Nephron progenitor cell (in vitro differentiated cells): ENCODE data around the gene TRIM13.
"Not testable (repeated sequence)": the region's sequence is repeated elsewhere in the genome, so short reads cannot be mapped to it uniquely, and the experiment has no call there.

Experiments used
- DNase-seq: peaks from one replicate; pipeline ENCODE4 v3.0.0; 2021
- H3K27ac Mint-ChIP-seq: 2 replicates; pipeline ENCODE4 v1.8.0; 2021; ENCODE audit warnings: mild to moderate bottlenecking, moderate library complexity, mixed read lengths
- H3K27me3 Mint-ChIP-seq: 2 replicates; pipeline ENCODE4 v1.8.0; 2021; ENCODE audit warnings: mild to moderate bottlenecking, low read depth, mixed read lengths; ENCODE audit not compliant: poor library complexity
- H3K36me3 Mint-ChIP-seq: 2 replicates; pipeline ENCODE4 v1.8.0; 2021; ENCODE audit warnings: low read depth, mixed read lengths
- H3K4me1 Mint-ChIP-seq: 2 replicates; pipeline ENCODE4 v1.8.0; 2021; ENCODE audit warnings: mixed read lengths
- H3K4me3 Mint-ChIP-seq: 2 replicates; pipeline ENCODE4 v1.8.0; 2021; ENCODE audit warnings: mild to moderate bottlenecking, moderate library complexity, mixed read lengths
- H3K9me3 Mint-ChIP-seq: 2 replicates; pipeline ENCODE4 v1.8.0; 2021; ENCODE audit warnings: mild to moderate bottlenecking, moderate library complexity, mixed read lengths
- TF ChIP-seq, protein P1 (sequence below): fragments of 200-600 bp; sonication (generic); IDR thresholded peaks from 2 replicates; pipeline ENCODE4 v1.5.0; 2021; ENCODE audit warnings: antibody characterized with exemption

TRIM13 gene, protein sequence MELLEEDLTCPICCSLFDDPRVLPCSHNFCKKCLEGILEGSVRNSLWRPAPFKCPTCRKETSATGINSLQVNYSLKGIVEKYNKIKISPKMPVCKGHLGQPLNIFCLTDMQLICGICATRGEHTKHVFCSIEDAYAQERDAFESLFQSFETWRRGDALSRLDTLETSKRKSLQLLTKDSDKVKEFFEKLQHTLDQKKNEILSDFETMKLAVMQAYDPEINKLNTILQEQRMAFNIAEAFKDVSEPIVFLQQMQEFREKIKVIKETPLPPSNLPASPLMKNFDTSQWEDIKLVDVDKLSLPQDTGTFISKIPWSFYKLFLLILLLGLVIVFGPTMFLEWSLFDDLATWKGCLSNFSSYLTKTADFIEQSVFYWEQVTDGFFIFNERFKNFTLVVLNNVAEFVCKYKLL

GRCh38 chr13:49996951-49997895 is at the start of gene TRIM13:
Gene TRIM13 (plus strand): TSS chr13:49997042. CDS start chr13:50011941, 14,899 bp downstream.
- DNase-seq, result peak; percentile 88
- peaks cover 36% of the 10 kb centered on the region for H3K4me1 Mint-ChIP-seq
- TF ChIP-seq, protein P1, sequence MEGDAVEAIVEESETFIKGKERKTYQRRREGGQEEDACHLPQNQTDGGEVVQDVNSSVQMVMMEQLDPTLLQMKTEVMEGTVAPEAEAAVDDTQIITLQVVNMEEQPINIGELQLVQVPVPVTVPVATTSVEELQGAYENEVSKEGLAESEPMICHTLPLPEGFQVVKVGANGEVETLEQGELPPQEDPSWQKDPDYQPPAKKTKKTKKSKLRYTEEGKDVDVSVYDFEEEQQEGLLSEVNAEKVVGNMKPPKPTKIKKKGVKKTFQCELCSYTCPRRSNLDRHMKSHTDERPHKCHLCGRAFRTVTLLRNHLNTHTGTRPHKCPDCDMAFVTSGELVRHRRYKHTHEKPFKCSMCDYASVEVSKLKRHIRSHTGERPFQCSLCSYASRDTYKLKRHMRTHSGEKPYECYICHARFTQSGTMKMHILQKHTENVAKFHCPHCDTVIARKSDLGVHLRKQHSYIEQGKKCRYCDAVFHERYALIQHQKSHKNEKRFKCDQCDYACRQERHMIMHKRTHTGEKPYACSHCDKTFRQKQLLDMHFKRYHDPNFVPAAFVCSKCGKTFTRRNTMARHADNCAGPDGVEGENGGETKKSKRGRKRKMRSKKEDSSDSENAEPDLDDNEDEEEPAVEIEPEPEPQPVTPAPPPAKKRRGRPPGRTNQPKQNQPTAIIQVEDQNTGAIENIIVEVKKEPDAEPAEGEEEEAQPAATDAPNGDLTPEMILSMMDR, result peak; percentile 57
- no peaks in the 10 kb centered on the region for H3K27me3 Mint-ChIP-seq
- peaks cover 39% of the 10 kb centered on the region for H3K36me3 Mint-ChIP-seq
- no peaks in the 10 kb centered on the region for H3K9me3 Mint-ChIP-seq
- H3K4me3 Mint-ChIP-seq, result peak within 1 kb of the TSS; percentile 92
- H3K27ac Mint-ChIP-seq, result peak within 1 kb of the TSS; percentile 94

GRCh38 chr13:49948777-49949270 is 48.0 kb upstream of the TRIM13 start:
- DNase-seq, H3K36me3 Mint-ChIP-seq, H3K4me3 Mint-ChIP-seq, H3K27me3 Mint-ChIP-seq, H3K9me3 Mint-ChIP-seq, H3K4me1 Mint-ChIP-seq, H3K27ac Mint-ChIP-seq: not testable (repeated sequence)

- Mint-ChIP-seq H3K27ac (no peak overlapping the region), H3K36me3 (no peaks in the 10 kb centered on the region), H3K4me3 (no peak overlapping the region), H3K4me1 (no peaks in the 10 kb centered on the region), H3K27me3 (peaks cover 23% of the 10 kb centered on the region), H3K9me3 (no peaks in the 10 kb centered on the region)
- no peak for DNase-seq
- TF ChIP-seq, protein P1, result no peak
Observed at GRCh38 chr13:49951754-49952535, 44.9 kb upstream of the TRIM13 start.

DNA sequence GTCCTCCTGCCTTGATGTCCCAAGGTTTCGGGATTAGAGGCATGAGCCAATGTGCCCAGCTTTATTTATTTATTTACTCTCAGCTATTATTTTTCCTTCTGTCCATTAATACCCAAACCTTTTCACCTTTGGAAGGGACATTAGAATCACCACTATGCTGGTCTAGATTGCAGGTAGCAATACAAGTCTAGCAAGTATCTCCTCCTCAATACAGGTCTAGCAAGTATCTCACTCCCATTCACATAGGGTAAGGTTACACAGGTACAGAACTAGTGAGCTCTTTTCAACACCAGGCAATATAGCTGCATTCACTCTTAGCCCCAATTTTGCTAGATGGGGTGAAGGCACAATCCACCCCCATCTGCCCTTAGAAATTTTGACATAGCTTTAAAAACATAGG is 43.3 kb upstream of the TRIM13 start:
- Mint-ChIP-seq H3K9me3 (peaks cover 3% of the 10 kb centered on the region), H3K27me3 (peaks cover 24% of the 10 kb centered on the region), H3K36me3 (no peaks in the 10 kb centered on the region), H3K27ac (no peak overlapping the region), H3K4me3 (no peak overlapping the region), H3K4me1 (no peaks in the 10 kb centered on the region)
- no peak for DNase-seq
- TF ChIP-seq, protein P1, result no peak

GRCh38 chr13:49954674-49955455 is 42.0 kb upstream of the TRIM13 start:
- H3K27me3 Mint-ChIP-seq, result peaks cover 24% of the 10 kb centered on the region
- H3K27ac Mint-ChIP-seq, result no peak overlapping the region
- peaks cover 12% of the 10 kb centered on the region for H3K9me3 Mint-ChIP-seq
- H3K36me3 Mint-ChIP-seq, result peaks cover 8% of the 10 kb centered on the region
- H3K4me1 Mint-ChIP-seq, result no peaks in the 10 kb centered on the region
- TF ChIP-seq, protein P1, result no peak
- no peak overlapping the region for H3K4me3 Mint-ChIP-seq
- DNase-seq, result no peak
